Endodermal cell (in vitro differentiated cells): Measurements from ENCODE around the gene PRKCE. TPM values are rescaled to one million over a fixed set of nuclear protein-coding genes. Genes with fewer than 3 reads are reported as not detected.

Source experiments
- DNase-seq: peaks from one replicate; pipeline ENCODE4 v3.0.0-alpha.2; 2017
- H3K27ac ChIP-seq: 2 replicates; pipeline ENCODE4 v1.5.1; 2013; ENCODE audit warnings: mild to moderate bottlenecking, low read depth, low read length, moderate library complexity
- H3K27me3 ChIP-seq: 2 replicates; pipeline ENCODE4 v1.6.1; 2013; ENCODE audit warnings: mild to moderate bottlenecking, low read length, moderate library complexity; ENCODE audit not compliant: insufficient read depth, control insufficient read depth, poor library complexity, severe bottlenecking
- H3K36me3 ChIP-seq: 2 replicates; pipeline ENCODE4 v1.7.0; 2013; ENCODE audit warnings: mild to moderate bottlenecking, low read length, moderate library complexity; ENCODE audit not compliant: control insufficient read depth, insufficient read depth
- H3K4me1 ChIP-seq: one replicate; pipeline ENCODE4 v1.7.0; 2013; ENCODE audit warnings: low read length; ENCODE audit not compliant: control insufficient read depth, insufficient read depth
- H3K4me3 ChIP-seq: 2 replicates; pipeline ENCODE4 v1.5.1; 2013; ENCODE audit warnings: mild to moderate bottlenecking, low read length, moderate library complexity
- H3K9ac ChIP-seq: 2 replicates; pipeline ENCODE4 v1.6.1; 2013; ENCODE audit warnings: mild to moderate bottlenecking, low read length, moderate library complexity; ENCODE audit not compliant: poor library complexity, severe bottlenecking; ENCODE audit errors: extremely low read depth
- H3K9me3 ChIP-seq: 2 replicates; pipeline ENCODE4 v1.6.1; 2013; ENCODE audit warnings: mild to moderate bottlenecking, low read length, moderate library complexity; ENCODE audit not compliant: control insufficient read depth
- H3K27ac Mint-ChIP-seq: 2 replicates; pipeline ENCODE4 v1.8.0; 2020; ENCODE audit warnings: mixed read lengths
- H3K27me3 Mint-ChIP-seq: 2 replicates; pipeline ENCODE4 v1.8.0; 2021; ENCODE audit warnings: mild to moderate bottlenecking, mixed read lengths; ENCODE audit not compliant: insufficient read depth
- H3K36me3 Mint-ChIP-seq: 2 replicates; pipeline ENCODE4 v1.8.0; 2020; ENCODE audit warnings: low read depth, mixed read lengths
- H3K4me1 Mint-ChIP-seq: 2 replicates; pipeline ENCODE4 v1.8.0; 2020; ENCODE audit warnings: mixed read lengths
- H3K4me3 Mint-ChIP-seq: 2 replicates; pipeline ENCODE4 v1.8.0; 2020; ENCODE audit warnings: mild to moderate bottlenecking, moderate library complexity, mixed read lengths
- H3K9me3 Mint-ChIP-seq: 2 replicates; pipeline ENCODE4 v1.8.0; 2020; ENCODE audit warnings: mild to moderate bottlenecking, mixed read lengths
- CTCF ChIP-seq: fragments of 200-600 bp; sonication (generic); conservative IDR thresholded peaks from 2 replicates; pipeline ENCODE4 v1.5.0; 2021; ENCODE audit warnings: antibody characterized with exemption, mild to moderate bottlenecking
- WGBS, 2 experiments: methylation state at CpG; one replicate each; pipeline versions ENCODE4 v1.1.5 to v1.1.7; 2013; ENCODE audit warnings: missing lambda C conversion rate in 2 of 2, mixed read lengths in 1 of 2; ENCODE audit not compliant: insufficient coverage in 1 of 2, insufficient read length in 1 of 2; 5-methylcytosine and 5-hydroxymethylcytosine counted together
- total RNA-seq, 2 donors: library from RNA; stranded (reverse); fragmentation: NEBNext Ultra II Directional in 1 of 2; extraction: Animal tissue kit (Norgen Biotek cat#: 25700) in 1 of 2; gene quantifications; 2 replicates in 1 of 2; 3 replicates in 1 of 2; pipeline ENCODE4 v1.2.1, GENCODE V29; 2021

PRKCE gene
- total RNA-seq, 2 donors from 2014 or later = 1.4 to 1.7 TPM

GRCh38 chr2:45676088-45676487 lies 24.6 kb downstream of the PRKCE start:
- H3K36me3 Mint-ChIP-seq = no peaks in the 10 kb centered on the region
- no peak for DNase-seq
- 87 to 93% methylated on average over 3 to 5 of the region's 5 CpGs for WGBS, 2 experiments

GRCh38 chr2:45678791-45679348 lies 27.4 kb downstream of the PRKCE start:
- Mint-ChIP-seq H3K4me1 (peaks cover 12% of the 10 kb centered on the region), H3K4me3 (no peak overlapping the region), H3K27me3 (no peaks in the 10 kb centered on the region), H3K36me3 (no peaks in the 10 kb centered on the region), H3K27ac (no peak overlapping the region), H3K9me3 (no peaks in the 10 kb centered on the region)
- no peak for TF ChIP-seq CTCF
- H3K36me3 ChIP-seq = no peaks in the 10 kb centered on the region
- H3K4me3 ChIP-seq = no peak overlapping the region
- H3K9me3 ChIP-seq = no peaks in the 10 kb centered on the region
- H3K9ac ChIP-seq = no peak overlapping the region
- no peaks in the 10 kb centered on the region for H3K27me3 ChIP-seq
- DNase-seq = no peak
- 90 to 97% methylated on average over 3 to 4 of the region's 4 CpGs for WGBS, 2 experiments
- H3K27ac ChIP-seq = no peak overlapping the region
- no peaks in the 10 kb centered on the region for H3K4me1 ChIP-seq

More at GRCh38 chr2:45676088-45676487, 24.6 kb downstream of the PRKCE start:
- no peaks in the 10 kb centered on the region for H3K9me3 Mint-ChIP-seq
- H3K27ac Mint-ChIP-seq = no peak overlapping the region
- no peaks in the 10 kb centered on the region for H3K27me3 Mint-ChIP-seq
- TF ChIP-seq CTCF = no peak
- H3K4me1 ChIP-seq = no peaks in the 10 kb centered on the region
- H3K4me3 ChIP-seq = no peak overlapping the region
- H3K4me1 Mint-ChIP-seq = peaks cover 6% of the 10 kb centered on the region
- no peak overlapping the region for H3K9ac ChIP-seq
- no peaks in the 10 kb centered on the region for H3K27me3 ChIP-seq
- no peak overlapping the region for H3K4me3 Mint-ChIP-seq
- H3K27ac ChIP-seq = no peak overlapping the region
- no peaks in the 10 kb centered on the region for H3K36me3 ChIP-seq
- no peaks in the 10 kb centered on the region for H3K9me3 ChIP-seq

GRCh38 chr2:45680351-45680967 lies 29.0 kb downstream of the PRKCE start:
- Histone ChIP-seq H3K4me3 (no peak overlapping the region), H3K9me3 (no peaks in the 10 kb centered on the region), H3K27ac (no peak overlapping the region), H3K36me3 (no peaks in the 10 kb centered on the region), H3K27me3 (no peaks in the 10 kb centered on the region), H3K9ac (no peak overlapping the region), H3K4me1 (no peaks in the 10 kb centered on the region)
- DNase-seq = no peak
- H3K36me3 Mint-ChIP-seq = no peaks in the 10 kb centered on the region
- no peak for TF ChIP-seq CTCF
- H3K9me3 Mint-ChIP-seq = no peaks in the 10 kb centered on the region
- peaks cover 8% of the 10 kb centered on the region for H3K4me1 Mint-ChIP-seq
- H3K4me3 Mint-ChIP-seq = no peak overlapping the region
- no peak overlapping the region for H3K27ac Mint-ChIP-seq
- WGBS, 2 experiments = 95 to 96% methylated on average over 5 to 6 of the region's 6 CpGs
- no peaks in the 10 kb centered on the region for H3K27me3 Mint-ChIP-seq
